DND-41 (cell line): ENCODE data around the gene SCYGR5.

Source experiments
- EZH2 ChIP-seq: IDR thresholded peaks from 3 replicates; pipeline ENCODE4 v1.6.1; 2012; ENCODE audit warnings: borderline replicate concordance, low read depth, mild to moderate bottlenecking, moderate library complexity, low read length, inconsistent platforms; ENCODE audit not compliant: severe bottlenecking
- TF ChIP-seq, protein P1 (sequence below): IDR thresholded peaks from 2 replicates; pipeline ENCODE4 v1.5.1; 2012; ENCODE audit warnings: borderline replicate concordance, low read length, moderate library complexity, mild to moderate bottlenecking; ENCODE audit not compliant: poor library complexity, severe bottlenecking; ENCODE audit errors: extremely low read depth

DNA sequence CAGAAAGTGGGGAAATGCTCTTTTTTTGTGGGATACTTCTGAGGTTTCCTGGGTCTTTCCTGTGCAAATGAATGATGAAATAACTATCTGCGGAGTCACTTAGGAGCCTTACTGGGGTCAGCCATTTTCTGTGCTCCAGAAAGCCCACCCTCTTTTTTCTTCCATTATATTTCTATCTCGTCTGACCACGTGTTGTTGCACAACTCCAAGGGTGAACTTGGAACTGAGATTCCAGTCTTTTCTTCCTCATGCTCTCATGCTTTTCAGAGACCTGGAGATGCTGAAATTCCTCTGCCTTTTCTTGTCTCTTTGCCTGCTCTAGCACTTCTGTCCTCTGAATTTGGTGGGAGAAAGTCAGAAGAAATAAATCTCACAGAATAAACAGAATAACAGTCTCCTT, 4.8 kb upstream of the SCYGR5 start:
- TF ChIP-seq, protein P1, sequence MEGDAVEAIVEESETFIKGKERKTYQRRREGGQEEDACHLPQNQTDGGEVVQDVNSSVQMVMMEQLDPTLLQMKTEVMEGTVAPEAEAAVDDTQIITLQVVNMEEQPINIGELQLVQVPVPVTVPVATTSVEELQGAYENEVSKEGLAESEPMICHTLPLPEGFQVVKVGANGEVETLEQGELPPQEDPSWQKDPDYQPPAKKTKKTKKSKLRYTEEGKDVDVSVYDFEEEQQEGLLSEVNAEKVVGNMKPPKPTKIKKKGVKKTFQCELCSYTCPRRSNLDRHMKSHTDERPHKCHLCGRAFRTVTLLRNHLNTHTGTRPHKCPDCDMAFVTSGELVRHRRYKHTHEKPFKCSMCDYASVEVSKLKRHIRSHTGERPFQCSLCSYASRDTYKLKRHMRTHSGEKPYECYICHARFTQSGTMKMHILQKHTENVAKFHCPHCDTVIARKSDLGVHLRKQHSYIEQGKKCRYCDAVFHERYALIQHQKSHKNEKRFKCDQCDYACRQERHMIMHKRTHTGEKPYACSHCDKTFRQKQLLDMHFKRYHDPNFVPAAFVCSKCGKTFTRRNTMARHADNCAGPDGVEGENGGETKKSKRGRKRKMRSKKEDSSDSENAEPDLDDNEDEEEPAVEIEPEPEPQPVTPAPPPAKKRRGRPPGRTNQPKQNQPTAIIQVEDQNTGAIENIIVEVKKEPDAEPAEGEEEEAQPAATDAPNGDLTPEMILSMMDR = no peak
- TF ChIP-seq EZH2 = no peak
